CD4-positive, alpha-beta T cell treated with Interleukin-10 for 1 hour (primary cell): ENCODE data around the gene CAMK2G.
"Not testable (repeated sequence)": the region's sequence is repeated elsewhere in the genome, so short reads cannot be mapped to it uniquely, and the experiment has no call there.

Source experiments
- DNase-seq: peaks from one replicate; pipeline ENCODE4 v3.0.0-alpha.2; 2020

CAMK2G gene

DNA sequence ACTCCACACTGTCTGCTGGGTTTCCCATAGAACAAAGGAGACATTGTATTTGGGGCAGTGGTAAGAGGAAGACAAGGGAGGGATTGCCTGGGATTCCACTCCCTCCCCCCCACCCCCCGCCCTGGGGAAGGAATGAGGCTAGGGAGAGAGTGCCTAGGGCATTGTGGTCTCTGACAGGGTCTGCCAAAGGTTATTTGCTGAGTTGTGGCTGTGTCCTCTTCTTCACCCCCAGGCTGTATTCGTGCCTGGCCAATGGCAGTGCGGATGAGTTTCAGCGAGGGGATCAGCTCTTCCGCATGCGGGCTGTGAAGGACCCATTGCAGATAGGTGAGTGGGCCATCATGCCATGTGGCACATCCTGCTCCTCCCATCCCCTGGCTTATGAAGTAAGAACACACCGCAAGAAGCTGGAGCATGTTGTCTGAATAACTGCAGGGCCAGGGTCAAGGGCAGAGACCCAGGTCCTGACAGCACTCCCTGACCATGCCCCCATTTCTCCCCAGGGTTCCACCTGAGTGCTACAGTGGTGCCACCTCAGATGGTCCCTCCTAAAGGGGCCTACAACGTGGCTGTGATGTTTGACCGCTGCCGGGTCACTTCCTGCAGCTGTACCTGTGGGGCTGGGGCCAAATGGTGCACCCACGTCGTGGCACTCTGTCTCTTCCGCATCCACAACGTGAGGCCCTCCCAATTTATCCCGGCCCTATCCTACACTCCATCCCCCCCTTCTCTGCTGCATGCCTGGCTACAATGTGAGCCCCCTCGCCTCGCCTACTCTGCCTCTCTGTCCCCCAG, 85.3 kb downstream of the CAMK2G start:
- no peak for DNase-seq

DNA sequence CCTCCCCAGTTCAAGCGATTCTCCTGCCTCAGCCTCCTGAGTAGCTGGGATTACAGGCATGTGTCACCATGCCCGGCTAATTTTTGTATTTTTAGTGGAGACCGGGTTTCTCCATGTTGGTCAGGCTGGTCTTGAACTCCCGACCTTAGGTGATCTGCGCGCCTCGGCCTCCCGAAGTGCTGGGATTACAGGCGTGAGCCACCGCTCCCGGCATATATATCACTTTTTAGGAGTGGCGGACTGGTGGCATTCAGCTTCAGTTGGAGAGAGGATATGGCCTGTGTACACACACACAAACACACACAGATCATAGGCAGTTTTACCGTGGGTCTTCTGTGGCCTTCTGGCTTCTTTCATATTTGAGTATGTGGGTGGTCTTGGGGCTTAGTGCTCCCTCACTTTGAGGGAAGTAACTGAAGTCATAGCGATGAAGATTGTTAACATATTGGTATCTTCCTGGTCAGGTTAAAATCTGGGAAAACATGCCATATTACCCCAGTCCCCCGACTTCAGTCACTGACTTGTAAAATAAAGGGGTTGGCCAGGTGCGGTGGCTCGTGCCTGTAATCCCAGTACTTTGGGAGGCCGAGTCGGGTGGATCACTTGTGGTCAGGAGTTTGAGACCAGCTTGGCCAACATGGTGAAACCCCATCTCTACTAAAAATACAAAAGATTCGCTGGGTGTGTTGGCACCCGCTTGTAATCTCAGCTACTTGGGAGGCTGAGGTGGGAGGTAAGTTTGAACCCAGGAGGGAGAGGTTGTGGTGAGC, 87.1 kb downstream of the CAMK2G start:
- not testable (repeated sequence) for DNase-seq

DNA sequence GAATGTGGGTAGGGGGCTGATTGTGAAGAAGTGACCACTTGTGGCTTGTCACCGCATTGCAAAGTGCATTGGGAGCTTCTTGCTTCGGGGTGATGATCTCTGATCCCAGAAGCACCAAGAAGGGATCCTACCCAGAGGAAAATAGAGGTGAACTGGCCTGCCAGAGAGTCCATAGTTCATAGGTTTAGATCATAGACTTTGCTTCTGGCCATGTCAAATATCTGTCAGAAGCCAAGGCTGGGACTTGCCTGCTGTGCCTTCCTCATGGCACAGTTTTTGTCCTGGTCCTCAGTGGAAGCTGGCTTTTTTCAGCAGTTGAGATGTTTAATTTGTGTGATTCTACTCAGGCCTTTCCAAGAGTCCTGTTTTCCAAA, 87.9 kb downstream of the CAMK2G start:
- no peak for DNase-seq

DNA sequence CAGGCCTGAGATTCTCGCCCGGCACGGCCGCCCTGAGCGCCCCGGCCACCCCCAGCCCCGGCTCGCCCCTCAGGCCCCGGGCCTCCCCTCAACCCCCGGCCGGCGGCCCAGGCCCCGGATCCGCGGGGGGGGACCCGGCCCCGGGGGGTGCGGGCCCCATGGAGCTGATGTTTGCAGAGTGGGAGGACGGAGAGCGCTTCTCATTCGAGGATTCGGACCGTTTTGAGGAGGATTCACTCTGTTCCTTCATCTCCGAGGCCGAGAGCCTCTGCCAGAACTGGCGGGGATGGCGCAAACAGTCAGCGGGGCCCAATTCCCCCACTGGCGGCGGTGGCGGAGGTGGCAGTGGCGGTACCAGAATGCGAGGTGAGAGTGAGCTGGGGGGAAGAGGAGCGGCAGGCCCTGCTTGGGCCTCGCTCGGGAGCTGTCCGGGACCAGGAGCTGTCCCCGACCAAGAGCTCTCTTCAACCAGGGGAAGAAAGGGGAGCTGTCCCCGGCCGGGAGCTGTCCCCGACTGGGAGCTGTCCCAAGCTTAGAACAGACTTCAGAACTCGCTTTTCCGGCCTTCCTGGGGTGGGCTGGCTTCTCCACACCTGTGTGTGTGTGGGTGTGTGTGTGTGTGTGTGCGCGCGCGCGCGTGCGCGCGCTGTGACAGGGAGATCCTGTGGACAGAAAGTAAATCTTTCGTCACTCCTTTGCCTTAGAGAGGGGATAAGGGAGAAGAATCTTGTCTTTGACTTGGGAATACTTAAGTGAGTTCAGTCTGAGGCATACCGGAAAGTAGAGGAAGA, 88.4 kb downstream of the CAMK2G start:
- peak; percentile 63 for DNase-seq

DNA sequence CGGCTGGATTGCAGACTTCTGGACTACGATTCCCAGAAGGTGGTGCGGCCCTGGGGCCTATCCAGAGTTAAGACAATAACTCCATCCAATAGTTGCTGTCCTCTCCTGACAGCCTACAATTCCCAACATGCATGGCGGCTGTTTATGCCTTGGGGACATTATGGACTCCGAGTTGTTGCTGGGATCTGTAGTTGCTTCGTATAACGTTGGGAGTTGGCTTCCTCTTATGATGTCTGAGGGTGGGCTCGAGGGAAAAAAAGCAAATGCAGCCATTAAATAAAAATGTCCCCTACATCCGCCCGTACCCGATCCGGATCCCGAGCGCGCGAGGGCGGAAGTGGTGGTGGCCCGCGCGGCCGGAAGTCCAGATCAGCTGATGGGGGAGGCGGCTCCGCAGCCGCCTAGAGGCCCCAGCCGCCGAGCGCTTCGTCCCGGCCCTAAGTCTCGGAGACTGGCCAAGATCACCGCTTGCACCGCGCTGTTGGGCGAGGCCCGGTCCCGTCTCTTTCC, 89.1 kb downstream of the CAMK2G start, which contains the start of gene ZSWIM8:
Gene ZSWIM8, plus strand, starts transcription at position 396 of the 510 bp plus-strand sequence. CDS start 273 bp downstream, outside the sequence.
- DNase-seq: peak; percentile 92

DNA sequence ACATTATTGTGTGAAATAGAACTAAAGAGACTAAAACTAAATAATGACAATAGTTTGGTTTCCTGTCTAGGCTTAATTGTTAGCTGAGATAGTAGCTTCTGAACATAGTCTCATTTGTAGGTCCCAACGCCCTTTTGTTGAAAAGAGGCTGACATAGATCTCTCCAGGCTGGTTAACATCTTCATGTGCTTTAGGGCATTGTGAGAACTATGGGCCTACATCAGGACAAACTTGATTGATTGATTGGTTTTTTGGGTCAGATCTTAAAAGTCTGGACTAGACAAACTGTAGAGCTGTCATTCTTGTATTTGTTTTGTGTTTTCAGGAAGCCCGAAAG, 91.6 kb downstream of the CAMK2G start:
- no peak for DNase-seq

DNA sequence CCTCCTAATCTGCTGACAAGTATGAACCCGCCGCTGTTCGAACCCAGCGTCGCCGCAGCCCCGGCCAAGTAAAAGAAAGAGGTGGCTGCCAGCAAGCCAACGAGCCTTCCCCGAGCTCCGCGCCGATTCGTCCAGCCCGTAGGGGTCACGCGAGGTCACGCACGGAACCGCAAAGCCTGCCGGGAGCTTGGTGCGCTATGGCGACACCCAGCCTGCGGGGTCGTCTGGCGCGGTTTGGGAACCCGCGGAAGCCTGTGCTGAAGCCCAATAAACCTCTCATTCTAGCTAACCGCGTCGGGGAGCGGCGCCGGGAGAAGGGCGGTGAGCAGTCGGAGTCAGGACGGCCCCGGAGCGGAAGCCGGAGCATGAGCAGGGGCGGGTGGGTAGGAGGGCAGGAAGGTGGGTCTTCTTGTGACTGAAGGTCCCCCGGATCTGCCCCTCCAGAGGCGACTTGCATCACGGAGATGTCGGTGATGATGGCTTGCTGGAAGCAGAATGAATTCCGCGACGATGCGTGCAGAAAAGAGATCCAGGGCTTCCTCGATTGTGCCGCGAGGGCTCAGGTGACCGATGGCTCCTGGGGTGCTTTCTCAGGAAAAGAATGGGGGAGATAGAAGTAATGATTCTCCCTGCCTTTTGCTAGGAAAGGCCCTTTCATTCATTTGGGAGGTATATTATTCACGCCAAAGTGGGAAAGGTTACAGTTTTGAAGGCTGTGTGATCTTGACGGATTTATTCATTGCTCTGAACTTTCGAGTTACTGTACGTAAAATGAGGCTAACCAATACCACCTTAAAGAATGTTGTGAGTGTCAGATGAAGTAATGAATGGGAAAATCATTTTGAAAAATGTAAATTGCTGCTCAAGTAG, 92.2 kb downstream of the CAMK2G start, which contains the start of gene CHCHD1:
Gene CHCHD1, plus strand, starts transcription at position 170 of the 870 bp plus-strand sequence. Its CDS starts 28 bp downstream, at position 198.
- peak; percentile 89 for DNase-seq

DNA sequence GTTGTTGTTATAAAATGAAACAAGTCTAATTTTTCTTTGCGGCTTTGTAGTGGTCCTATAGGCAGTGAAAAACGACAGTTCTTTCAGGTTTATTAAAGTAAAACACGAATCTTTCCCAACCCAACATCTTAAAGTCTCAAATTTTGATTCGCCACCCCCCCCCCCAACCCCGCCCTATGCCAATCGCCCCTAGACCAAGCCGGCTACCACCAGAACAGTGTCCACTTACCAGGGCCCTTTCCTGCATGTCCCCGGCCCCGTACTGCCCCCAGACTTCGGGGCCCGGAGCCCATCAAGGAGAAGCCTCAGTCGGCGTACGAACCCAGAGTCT, 92.8 kb downstream of the CAMK2G start:
- DNase-seq: no peak

DNA sequence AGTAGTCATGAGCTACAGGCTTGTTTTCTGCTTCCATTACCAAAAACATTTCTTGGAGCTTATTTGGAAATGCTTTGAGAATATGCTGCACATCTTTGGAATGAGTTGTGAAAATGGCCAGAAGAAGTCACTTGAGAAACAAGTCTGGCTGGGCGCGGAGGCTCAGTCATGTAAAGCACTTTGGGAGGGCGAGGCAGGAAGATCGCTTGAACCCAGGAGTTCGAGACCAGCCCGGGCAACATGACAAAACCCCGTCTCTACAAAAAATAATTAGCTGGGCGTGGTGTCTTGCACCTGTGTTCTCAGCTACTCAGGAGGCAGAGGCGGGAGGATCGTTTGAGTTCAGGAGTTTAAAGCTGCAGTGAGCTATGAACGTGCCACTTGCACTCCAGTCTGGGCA, 93.4 kb downstream of the CAMK2G start:
- DNase-seq: no peak

DNA sequence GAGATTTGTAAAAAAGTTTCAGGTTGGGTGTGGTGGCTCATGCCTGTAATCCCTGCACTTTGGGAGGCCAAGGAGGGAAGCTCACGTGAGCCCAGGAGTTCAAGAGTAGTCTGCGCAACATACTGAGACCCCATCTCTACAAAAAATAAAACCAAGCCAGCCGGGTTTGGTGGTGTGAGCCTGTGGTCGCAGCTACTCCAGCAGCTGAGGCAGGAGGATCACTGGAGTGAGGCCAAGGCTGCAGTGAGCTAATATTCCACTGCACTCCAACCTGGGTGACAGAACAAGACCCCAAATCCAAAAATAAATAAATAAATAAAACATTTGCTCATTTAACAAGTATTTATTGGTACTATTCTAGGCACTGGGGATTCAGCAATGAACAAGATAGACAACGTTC, 94.1 kb downstream of the CAMK2G start:
- DNase-seq: no peak

DNA sequence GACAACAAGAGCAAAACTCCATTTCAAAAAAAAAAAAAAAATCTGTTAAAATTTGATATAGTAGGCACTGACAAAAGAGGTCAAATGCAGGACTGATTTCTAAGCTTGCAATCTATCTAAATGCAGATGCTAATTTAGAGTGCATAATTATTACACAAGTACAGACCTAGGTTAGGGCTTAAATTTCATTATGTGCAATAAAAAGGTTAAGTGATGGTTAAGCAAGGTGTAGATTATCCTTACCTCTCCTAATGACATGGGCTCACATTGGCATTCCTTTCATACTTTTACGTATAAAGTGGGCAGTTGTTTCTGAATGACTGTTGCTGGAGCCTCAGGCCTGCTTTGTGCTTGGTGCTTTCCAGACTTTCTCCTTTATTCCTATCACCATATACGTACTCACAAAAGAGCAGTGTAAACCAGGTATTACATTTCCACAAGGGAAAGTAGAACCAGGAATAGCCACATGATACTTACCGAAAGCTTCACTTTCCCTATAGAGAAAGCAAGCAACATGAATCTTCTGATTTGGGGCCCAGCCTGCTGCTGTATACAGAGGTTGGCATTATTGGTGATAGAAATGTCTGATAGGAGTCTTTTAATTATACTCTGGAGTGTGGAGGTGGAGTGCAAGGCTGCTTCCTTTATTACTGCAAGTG, 94.7 kb downstream of the CAMK2G start:
- DNase-seq: no peak

DNA sequence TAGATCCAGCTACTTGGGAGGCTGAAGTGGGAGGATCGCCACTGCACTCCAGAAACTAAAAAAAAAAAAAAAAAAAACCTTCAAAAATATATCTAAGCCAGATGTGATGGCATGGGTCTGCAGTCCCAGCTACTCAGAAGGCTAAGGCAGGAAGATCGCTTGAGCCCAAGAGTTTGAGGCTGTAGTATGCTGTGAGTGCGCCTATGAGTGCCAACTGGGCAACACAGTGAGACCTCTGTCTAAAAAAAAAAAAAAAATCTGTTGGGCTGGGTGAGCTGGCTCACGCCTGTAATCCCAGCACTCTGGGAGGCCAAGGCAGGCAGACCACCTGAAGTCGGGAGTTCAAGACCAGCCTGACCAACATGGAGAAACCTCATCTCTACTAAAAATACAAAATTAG, 95.3 kb downstream of the CAMK2G start:
- no peak for DNase-seq

DNA sequence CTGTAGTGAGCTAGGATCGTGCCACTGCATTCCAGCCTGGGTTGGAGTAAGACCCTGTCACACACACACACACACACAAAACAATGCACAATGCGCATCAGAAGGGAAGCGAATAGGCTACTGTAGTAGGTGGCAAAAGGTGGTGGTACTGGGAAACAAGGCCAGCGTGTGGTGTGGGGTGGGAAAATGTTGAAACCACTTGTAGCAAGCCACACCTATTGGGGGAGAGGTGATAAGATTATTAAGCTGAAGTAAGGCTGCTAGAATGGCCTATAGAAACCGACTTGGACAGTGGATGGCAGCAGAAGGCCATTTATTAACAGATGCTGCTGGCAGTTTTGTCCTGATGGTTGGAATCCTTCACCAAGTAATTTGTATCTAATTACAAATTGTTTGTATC, 99.7 kb downstream of the CAMK2G start:
- peak; percentile 64 for DNase-seq

DNA sequence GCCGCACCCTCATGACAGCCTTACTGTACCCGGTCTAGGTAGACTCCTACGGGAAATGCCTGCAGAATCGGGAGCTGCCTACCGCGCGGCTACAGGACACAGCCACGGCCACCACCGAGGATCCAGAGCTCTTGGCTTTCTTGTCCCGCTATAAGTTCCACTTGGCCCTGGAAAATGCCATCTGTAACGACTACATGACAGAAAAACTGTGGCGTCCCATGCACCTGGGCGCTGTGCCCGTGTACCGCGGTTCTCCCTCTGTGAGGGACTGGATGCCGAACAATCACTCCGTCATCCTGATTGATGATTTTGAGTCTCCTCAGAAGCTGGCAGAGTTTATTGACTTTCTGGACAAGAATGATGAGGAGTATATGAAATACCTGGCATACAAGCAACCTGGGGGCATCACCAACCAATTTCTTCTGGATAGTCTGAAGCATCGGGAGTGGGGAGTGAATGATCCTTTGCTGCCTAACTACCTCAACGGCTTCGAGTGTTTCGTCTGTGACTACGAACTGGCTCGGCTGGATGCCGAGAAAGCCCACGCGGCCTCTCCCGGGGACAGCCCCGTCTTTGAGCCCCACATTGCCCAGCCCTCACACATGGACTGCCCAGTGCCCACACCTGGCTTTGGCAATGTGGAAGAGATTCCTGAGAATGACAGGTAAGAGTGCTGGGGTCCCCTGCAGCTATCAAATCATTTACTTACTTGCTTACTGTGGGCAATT, 101.0 kb downstream of the CAMK2G start:
- no peak for DNase-seq

DNA sequence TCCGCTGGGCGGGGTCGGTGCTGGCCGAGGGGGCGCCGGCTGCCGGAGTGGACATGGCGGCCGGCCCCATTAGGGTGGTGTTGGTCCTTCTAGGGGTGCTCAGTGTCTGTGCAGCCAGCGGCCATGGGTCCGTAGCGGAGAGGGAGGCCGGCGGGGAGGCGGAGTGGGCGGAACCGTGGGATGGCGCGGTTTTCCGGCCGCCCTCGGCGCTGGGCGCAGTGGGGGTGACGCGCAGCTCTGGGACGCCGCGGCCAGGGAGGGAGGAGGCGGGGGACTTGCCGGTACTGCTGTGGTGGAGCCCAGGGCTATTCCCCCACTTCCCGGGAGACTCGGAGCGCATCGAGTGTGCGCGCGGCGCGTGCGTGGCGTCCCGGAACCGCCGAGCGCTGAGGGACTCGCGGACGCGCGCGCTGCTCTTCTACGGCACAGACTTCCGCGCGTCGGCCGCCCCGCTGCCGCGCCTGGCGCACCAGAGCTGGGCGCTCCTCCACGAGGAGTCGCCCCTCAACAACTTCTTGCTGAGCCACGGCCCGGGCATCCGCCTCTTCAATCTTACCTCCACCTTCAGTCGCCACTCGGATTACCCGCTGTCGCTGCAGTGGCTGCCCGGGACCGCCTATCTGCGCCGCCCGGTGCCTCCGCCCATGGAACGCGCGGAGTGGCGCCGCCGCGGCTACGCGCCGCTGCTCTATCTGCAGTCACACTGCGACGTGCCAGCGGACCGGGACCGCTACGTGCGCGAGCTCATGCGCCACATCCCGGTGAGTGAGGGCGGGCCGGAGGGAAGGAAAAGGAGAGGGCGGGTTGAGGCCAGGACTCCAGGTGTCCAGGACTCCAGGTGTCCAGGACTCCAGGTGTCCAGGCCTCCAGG, 101.8 kb downstream of the CAMK2G start:
- DNase-seq: peak; percentile 91

DNA sequence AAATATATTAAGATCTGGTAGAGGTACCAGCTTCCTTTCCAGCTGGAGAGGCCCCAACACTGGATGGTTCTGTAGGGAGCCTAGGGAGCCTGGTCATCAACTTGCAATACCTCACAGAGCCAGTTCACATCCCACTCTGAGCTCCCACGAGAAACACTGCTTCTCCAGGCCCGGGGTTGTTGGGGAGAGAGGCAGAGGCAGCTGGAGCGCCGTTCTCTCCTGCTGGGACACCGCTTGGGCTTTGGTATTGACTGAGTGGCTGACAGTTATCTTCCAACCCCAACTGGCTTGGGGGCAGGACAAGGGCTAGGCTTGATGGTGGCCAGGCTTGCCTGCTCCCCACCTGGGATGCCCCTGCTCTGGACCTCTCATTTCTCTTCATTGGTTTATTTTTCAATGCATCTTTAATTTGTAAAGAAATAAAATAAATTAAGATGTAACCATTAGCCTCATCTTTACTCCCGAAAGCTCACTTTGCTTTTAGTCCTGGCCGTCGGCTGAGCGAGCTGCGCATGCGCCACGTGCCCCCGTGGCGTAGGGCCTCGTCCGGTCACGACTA, 102.6 kb downstream of the CAMK2G start:
- DNase-seq: peak; percentile 86

DNA sequence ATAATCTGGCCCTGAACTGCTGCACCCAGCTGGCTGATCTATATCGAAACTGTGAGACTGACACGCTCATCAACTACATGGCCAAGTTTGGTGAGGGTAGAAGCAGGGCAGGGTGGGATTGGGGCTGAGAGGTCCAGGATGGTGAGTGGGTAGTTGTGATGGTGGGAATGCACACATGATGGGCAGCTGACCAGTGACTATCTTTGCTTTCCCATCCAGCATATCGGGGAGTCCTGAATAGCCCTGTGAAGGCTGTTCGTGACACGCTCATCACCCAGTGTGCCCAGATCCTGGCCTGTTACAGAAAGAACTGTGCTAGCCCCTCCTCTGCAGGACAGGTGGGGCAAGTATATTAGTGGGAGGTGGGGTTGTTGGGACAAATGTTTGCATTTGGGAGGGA, 105.0 kb downstream of the CAMK2G start:
- DNase-seq: no peak

DNA sequence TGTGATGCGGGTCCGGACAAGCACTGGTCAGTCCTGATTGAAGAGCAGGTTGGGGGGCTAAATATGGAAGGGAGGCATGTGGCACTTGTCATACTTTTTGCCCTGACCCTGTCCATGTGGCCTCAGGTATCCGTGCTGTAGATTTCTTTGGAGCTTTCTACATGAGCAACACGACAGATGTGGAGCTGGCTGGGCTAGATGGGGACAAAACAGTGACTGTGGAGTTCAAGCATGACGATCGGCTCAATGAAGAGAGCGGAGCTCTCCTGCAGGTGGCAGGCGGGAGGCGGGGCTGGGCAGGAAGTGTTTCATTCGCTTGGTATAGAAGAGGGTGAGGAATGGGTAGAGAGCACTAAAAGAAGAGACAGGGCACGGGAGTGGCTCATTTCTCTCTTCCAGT, 105.5 kb downstream of the CAMK2G start:
- DNase-seq: peak; percentile 74

DNA sequence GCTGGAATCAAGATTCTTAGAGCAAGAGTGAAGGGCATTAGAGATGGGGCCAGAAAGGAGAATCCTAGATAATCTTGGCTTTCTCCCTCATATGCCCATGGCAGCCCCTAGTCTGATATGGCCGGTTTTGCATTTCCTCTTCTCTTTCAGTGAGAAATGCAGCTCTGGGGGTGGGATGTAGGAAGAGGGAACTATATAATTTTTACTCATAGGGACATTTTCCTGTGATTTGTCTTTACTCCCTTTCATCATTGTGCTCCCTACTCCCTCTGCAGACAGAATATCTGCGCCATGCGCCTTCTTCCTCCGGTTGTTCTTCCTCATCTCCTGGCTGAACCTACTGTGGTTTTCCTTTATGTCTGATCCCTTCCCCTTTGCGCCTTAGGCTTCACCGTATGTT, 109.3 kb downstream of the CAMK2G start:
- DNase-seq: no peak

DNA sequence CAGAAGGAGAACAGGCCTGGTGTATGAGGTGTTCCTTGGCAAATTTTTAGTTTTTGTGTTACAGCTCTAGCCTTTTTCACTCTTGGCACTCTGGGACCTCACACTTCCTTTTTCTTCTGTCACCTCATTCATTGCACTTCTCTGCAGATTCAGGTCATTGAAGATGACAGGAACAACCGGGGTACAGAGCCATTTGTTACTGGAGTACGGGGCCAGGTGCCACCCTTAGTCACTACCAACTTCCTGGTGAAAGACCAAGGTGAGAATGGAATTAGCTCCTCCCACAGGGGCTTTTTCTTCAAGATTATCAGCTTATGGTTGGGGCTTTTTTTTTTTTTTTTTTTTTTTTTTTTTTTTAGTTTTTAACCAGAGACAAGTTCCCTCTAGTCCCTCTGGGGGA, 111.0 kb downstream of the CAMK2G start:
- DNase-seq: peak; percentile 71
